ENCODE measurements around the gene ZNF524.

The ZNF524 gene

DNA sequence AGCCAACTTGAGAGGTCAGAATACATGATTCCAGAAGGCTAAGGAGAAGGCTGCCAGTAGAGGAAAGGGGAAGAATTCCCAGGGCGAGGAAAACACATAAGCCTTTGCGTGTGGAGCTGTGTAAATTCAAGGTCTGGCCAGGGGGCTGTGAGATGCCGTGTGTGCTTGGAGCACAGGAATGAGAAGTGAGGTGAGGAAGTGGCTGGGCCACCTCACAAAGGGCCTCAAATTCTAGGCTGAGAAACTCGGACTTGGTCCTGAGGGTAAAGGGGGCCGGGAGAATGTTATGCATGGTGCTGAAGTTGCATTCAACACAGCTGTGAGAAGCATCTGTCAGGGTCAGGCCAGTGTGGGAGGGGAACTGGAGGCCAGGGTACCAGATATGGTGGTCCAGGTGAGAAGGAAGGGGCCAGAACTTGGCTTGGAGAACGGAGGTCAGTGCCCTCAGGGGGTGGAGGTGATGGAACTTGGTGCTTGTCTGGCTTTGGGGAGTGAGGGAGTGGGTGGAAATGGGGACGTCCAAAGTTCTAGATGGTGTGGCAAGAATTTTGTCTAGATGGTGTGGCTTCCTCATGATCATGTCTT lies 35.9 kb downstream of the ZNF524 start:
- no peak for DNase-seq (ENCODE audit: low read depth in 1 of 2, low spot score in 1 of 2)
- TF ChIP-seq, protein P1, sequence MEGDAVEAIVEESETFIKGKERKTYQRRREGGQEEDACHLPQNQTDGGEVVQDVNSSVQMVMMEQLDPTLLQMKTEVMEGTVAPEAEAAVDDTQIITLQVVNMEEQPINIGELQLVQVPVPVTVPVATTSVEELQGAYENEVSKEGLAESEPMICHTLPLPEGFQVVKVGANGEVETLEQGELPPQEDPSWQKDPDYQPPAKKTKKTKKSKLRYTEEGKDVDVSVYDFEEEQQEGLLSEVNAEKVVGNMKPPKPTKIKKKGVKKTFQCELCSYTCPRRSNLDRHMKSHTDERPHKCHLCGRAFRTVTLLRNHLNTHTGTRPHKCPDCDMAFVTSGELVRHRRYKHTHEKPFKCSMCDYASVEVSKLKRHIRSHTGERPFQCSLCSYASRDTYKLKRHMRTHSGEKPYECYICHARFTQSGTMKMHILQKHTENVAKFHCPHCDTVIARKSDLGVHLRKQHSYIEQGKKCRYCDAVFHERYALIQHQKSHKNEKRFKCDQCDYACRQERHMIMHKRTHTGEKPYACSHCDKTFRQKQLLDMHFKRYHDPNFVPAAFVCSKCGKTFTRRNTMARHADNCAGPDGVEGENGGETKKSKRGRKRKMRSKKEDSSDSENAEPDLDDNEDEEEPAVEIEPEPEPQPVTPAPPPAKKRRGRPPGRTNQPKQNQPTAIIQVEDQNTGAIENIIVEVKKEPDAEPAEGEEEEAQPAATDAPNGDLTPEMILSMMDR (IDR thresholded peaks at IDR 0.05; ENCODE audit: insufficient read depth, low read length): no peak
- no peak for TF ChIP-seq POLR2AphosphoS5 (IDR thresholded peaks at IDR 0.05; ENCODE audit: low read depth)
- TF ChIP-seq SPI1 (IDR thresholded peaks at IDR 0.05; ENCODE audit: borderline replicate concordance, low read depth): 0 out of 2 replicates have a peak, but pooled peaks have one; percentile 57
- TF ChIP-seq, protein P2, sequence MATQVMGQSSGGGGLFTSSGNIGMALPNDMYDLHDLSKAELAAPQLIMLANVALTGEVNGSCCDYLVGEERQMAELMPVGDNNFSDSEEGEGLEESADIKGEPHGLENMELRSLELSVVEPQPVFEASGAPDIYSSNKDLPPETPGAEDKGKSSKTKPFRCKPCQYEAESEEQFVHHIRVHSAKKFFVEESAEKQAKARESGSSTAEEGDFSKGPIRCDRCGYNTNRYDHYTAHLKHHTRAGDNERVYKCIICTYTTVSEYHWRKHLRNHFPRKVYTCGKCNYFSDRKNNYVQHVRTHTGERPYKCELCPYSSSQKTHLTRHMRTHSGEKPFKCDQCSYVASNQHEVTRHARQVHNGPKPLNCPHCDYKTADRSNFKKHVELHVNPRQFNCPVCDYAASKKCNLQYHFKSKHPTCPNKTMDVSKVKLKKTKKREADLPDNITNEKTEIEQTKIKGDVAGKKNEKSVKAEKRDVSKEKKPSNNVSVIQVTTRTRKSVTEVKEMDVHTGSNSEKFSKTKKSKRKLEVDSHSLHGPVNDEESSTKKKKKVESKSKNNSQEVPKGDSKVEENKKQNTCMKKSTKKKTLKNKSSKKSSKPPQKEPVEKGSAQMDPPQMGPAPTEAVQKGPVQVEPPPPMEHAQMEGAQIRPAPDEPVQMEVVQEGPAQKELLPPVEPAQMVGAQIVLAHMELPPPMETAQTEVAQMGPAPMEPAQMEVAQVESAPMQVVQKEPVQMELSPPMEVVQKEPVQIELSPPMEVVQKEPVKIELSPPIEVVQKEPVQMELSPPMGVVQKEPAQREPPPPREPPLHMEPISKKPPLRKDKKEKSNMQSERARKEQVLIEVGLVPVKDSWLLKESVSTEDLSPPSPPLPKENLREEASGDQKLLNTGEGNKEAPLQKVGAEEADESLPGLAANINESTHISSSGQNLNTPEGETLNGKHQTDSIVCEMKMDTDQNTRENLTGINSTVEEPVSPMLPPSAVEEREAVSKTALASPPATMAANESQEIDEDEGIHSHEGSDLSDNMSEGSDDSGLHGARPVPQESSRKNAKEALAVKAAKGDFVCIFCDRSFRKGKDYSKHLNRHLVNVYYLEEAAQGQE (IDR thresholded peaks at IDR 0.05; ENCODE audit: insufficient replicate concordance, low read depth): no peak
- Histone ChIP-seq H3K27me3 (ENCODE audit: insufficient read depth, poor library complexity, severe bottlenecking) (no peaks in the 10 kb centered on the region), H3K4me3 (replicated peaks; ENCODE audit: insufficient read depth, low read length) (peak overlapping the region; percentile 83), H3K27ac (replicated peaks) (peak overlapping the region; percentile 90)

DNA sequence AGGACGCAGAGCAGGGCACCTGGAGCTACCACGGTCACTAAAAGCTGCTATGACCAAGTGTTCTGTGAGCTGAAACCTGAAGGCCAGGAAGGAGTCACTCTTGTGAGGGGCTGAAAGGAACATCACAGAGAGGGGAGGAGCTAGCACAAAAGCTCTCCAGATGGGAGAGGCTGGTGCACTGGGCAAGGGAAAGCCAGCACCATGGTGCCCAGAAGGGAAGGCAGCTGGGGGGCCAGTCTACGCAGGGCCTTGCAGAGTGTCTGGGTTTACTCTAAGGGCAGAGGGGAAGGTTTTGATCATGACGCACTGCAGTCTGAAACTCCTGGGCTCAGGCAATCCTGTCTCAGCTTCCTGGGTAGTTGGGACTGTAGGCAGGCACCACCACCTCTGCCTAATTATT lies 36.6 kb downstream of the ZNF524 start:
- TF ChIP-seq SPI1 (IDR thresholded peaks at IDR 0.05; ENCODE audit: borderline replicate concordance, low read depth): no peak
- TF ChIP-seq, protein P1 (IDR thresholded peaks at IDR 0.05; ENCODE audit: insufficient read depth, low read length): no peak
- H3K27ac ChIP-seq (replicated peaks): no peak overlapping the region; the same call in 1 of the 2 replicates
- no peaks in the 10 kb centered on the region for H3K27me3 ChIP-seq (ENCODE audit: insufficient read depth, poor library complexity, severe bottlenecking)
- no peak for DNase-seq (ENCODE audit: low read depth in 1 of 2, low spot score in 1 of 2)
- H3K4me3 ChIP-seq (replicated peaks; ENCODE audit: insufficient read depth, low read length): no peak overlapping the region

DNA sequence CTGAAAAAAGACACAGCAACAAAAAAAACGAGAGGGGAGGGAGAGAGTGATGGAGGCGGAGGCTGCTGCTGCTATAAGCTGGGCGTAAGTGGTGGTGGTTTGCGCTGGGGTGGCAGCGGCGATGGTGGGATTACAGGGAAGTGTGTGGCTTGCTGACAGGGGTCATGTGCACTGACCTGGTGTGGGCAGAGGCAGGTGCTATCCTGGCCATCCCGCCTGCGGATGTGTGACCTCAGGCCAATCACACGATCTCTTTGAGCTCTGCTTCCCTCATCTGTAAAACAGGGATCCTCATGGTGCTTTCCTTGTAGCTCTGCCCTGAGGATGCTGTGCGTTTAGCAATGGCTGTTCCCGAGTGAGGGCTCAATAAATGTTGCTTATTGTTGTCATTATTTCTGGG lies 37.4 kb downstream of the ZNF524 start:
- H3K27me3 ChIP-seq (ENCODE audit: insufficient read depth, poor library complexity, severe bottlenecking): no peaks in the 10 kb centered on the region
- no peak overlapping the region for H3K27ac ChIP-seq (replicated peaks)
- no peak; the same call in 1 of the 2 replicates for TF ChIP-seq POLR2AphosphoS5 (IDR thresholded peaks at IDR 0.05; ENCODE audit: low read depth)
- TF ChIP-seq, protein P2 (IDR thresholded peaks at IDR 0.05; ENCODE audit: insufficient replicate concordance, low read depth): no peak
- TF ChIP-seq, protein P1 (IDR thresholded peaks at IDR 0.05; ENCODE audit: insufficient read depth, low read length): no peak
- no peak for TF ChIP-seq SPI1 (IDR thresholded peaks at IDR 0.05; ENCODE audit: borderline replicate concordance, low read depth)
- no peak for TF ChIP-seq GABPA (IDR thresholded peaks at IDR 0.05; ENCODE audit: low read depth)
- H3K4me3 ChIP-seq (replicated peaks; ENCODE audit: insufficient read depth, low read length): no peak overlapping the region
- DNase-seq (ENCODE audit: low read depth in 1 of 2, low spot score in 1 of 2): no peak

DNA sequence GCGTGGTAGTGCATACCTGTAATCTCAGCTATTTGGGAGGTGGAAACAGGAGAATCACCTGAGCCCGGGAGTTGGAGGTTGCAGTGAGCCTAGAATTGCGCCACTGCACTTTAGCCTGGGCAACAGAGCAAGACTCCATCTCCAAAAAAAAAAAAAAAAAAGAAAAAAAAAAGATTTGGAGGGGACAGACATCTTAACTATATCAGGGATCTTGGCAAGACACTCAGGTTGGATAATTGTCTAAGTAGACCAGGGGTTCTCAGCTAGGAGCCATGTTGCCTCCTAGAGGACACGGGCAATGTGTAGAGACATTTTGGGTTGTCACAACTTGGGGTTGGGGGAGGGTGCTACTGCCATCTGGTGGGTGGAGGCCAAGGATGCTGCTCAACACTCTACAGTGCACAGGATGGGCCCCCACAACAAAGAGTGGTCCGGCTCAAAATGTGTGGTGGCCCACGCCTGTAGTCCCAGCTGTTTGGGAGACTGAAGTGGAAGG lies 38.8 kb downstream of the ZNF524 start:
- Histone ChIP-seq H3K27ac (replicated peaks) (no peak overlapping the region), H3K27me3 (ENCODE audit: insufficient read depth, poor library complexity, severe bottlenecking) (no peaks in the 10 kb centered on the region), H3K4me3 (replicated peaks; ENCODE audit: insufficient read depth, low read length) (no peak overlapping the region)
- peak in 1 of 2 experiments; percentile 76 for DNase-seq (ENCODE audit: low read depth in 1 of 2, low spot score in 1 of 2)
- no peak for TF ChIP-seq GABPA (IDR thresholded peaks at IDR 0.05; ENCODE audit: low read depth)
- TF ChIP-seq, protein P2 (IDR thresholded peaks at IDR 0.05; ENCODE audit: insufficient replicate concordance, low read depth): no peak
- TF ChIP-seq, protein P1 (IDR thresholded peaks at IDR 0.05; ENCODE audit: insufficient read depth, low read length): peak; percentile 31
- no peak for TF ChIP-seq SPI1 (IDR thresholded peaks at IDR 0.05; ENCODE audit: borderline replicate concordance, low read depth)
- TF ChIP-seq POLR2AphosphoS5 (IDR thresholded peaks at IDR 0.05; ENCODE audit: low read depth): no peak
